NB4 (cell line): Measurements from ENCODE around the gene NELFCD.
"Not testable (repeated sequence)": the region's sequence is repeated elsewhere in the genome, so short reads cannot be mapped to it uniquely, and the experiment has no call there.

ENCODE experiments used
- POLR2A ChIP-seq: IDR thresholded peaks from 2 replicates; pipeline ENCODE4 v1.6.1; 2011; ENCODE audit warnings: mild to moderate bottlenecking; ENCODE audit not compliant: insufficient read length; ENCODE audit errors: extremely low read depth
- TF ChIP-seq, protein P1 (sequence below): IDR thresholded peaks from one replicate; pipeline ENCODE4 v1.5.1; 2012; ENCODE audit warnings: low read depth, low read length

DNA sequence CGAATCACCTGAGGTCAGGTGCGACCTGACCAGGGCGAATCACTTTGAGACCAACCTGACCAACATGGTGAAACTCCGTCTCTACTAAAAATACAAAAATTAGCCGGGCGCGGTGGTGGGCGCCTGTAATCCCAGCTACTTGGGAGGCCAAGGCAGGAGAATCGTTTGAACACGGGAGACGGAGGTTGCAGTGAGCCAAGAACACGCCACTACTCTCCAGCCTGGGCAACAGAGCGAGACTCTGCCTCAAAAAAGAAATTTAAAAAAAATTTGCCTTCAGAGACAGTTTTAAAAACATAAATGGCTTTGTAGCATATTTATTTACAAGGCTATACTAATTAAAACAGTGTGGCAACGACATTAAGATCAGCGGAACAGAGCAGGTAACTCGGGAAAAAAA, 60.4 kb downstream of the NELFCD start:
- TF ChIP-seq, protein P1, sequence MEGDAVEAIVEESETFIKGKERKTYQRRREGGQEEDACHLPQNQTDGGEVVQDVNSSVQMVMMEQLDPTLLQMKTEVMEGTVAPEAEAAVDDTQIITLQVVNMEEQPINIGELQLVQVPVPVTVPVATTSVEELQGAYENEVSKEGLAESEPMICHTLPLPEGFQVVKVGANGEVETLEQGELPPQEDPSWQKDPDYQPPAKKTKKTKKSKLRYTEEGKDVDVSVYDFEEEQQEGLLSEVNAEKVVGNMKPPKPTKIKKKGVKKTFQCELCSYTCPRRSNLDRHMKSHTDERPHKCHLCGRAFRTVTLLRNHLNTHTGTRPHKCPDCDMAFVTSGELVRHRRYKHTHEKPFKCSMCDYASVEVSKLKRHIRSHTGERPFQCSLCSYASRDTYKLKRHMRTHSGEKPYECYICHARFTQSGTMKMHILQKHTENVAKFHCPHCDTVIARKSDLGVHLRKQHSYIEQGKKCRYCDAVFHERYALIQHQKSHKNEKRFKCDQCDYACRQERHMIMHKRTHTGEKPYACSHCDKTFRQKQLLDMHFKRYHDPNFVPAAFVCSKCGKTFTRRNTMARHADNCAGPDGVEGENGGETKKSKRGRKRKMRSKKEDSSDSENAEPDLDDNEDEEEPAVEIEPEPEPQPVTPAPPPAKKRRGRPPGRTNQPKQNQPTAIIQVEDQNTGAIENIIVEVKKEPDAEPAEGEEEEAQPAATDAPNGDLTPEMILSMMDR: not testable (repeated sequence)
- not testable (repeated sequence) for TF ChIP-seq POLR2A
